OCI-LY7 (cell line): ENCODE results near the gene ARHGEF11. TPM values are rescaled to one million over a fixed set of nuclear protein-coding genes. Genes with fewer than 3 reads are reported as not detected.
A peak's percentile ranks its signal among the peaks of the same experiment; 100 is the strongest.

ENCODE experiments used
- BruUV-seq: library from RNA; stranded (reverse); fragments of 400-500 nt; replicated peaks from 2 replicates; lab custom pipeline; 2021; lab: Mats Ljungman, UMichigan
- CTCF ChIA-PET: fragments of 300-600 bp; sonication (Branson Sonifier 250); formaldehyde crosslinking; loops from one replicate; lab custom pipeline; 2022; ENCODE audit warnings: antibody characterized with exemption; ENCODE audit not compliant: unreplicated experiment; lab: Charles Lee
- POLR2A ChIA-PET: fragments of 300-600 bp; sonication (Branson Sonifier 250); formaldehyde crosslinking; loops from one replicate; lab custom pipeline; 2022; ENCODE audit warnings: antibody characterized with exemption; lab: Charles Lee
- DNase-seq: peaks from one replicate; pipeline ENCODE4 v3.0.0-alpha.2; 2015; ENCODE audit warnings: low spot score
- H2AFZ ChIP-seq: fragments of 200-600 bp; sonication (generic), shearing (Covaris generic); 2 replicates; pipeline ENCODE4 v1.6.1; 2014; ENCODE audit warnings: mild to moderate bottlenecking, antibody characterized with exemption, low read length, moderate library complexity
- H3K27ac ChIP-seq: fragments of 200-600 bp; sonication (generic); 2 replicates; pipeline ENCODE4 v1.5.1; 2014; ENCODE audit warnings: mixed run types, low read depth, mild to moderate bottlenecking, moderate library complexity, low read length, inconsistent platforms; ENCODE audit not compliant: poor library complexity, severe bottlenecking
- H3K36me3 ChIP-seq: fragments of 200-600 bp; sonication (generic); 2 replicates; pipeline ENCODE4 v1.6.1; 2014; ENCODE audit warnings: mild to moderate bottlenecking, antibody characterized with exemption, low read length, moderate library complexity, mixed read lengths; ENCODE audit not compliant: insufficient read depth
- H3K4me1 ChIP-seq: fragments of 200-600 bp; sonication (generic); 2 replicates; pipeline ENCODE4 v1.5.1; 2014; ENCODE audit warnings: mild to moderate bottlenecking, low read length; ENCODE audit not compliant: insufficient read depth, poor library complexity, severe bottlenecking
- H3K4me2 ChIP-seq: fragments of 200-600 bp; sonication (generic); 2 replicates; pipeline ENCODE4 v1.6.1; 2014; ENCODE audit warnings: mild to moderate bottlenecking, low read length
- H3K4me3 ChIP-seq: fragments of 200-600 bp; sonication (generic); 2 replicates; pipeline ENCODE4 v1.5.1; 2014; ENCODE audit warnings: mild to moderate bottlenecking, low read depth, low read length; ENCODE audit not compliant: poor library complexity, severe bottlenecking
- H3K79me2 ChIP-seq: fragments of 200-600 bp; sonication (generic); 2 replicates; pipeline ENCODE4 v1.6.1; 2016; ENCODE audit warnings: low read depth, mild to moderate bottlenecking, low read length, moderate library complexity, mixed read lengths; ENCODE audit not compliant: insufficient read depth
- H3K9me2 ChIP-seq: fragments of 200-600 bp; sonication (generic); 2 replicates; pipeline ENCODE4 v1.6.1; 2016; ENCODE audit warnings: mild to moderate bottlenecking, low read length, mixed read lengths; ENCODE audit not compliant: insufficient read depth
- H3K9me3 ChIP-seq: fragments of 200-600 bp; sonication (generic); 2 replicates; pipeline ENCODE4 v1.6.1; 2014; ENCODE audit warnings: mild to moderate bottlenecking, mixed run types, low read length, mixed read lengths
- H4K20me1 ChIP-seq: fragments of 200-600 bp; sonication (generic); 2 replicates; pipeline ENCODE4 v1.6.1; 2014; ENCODE audit warnings: mild to moderate bottlenecking, antibody characterized with exemption, low read length, moderate library complexity, mixed read lengths; ENCODE audit not compliant: insufficient read depth
- CTCF ChIP-seq: fragments of 200-600 bp; sonication (generic); conservative IDR thresholded peaks from 2 replicates; pipeline ENCODE4 v1.5.1; 2014; ENCODE audit warnings: mild to moderate bottlenecking, antibody characterized with exemption, low read length, moderate library complexity, mixed read lengths
- EZH2phosphoT487 ChIP-seq: fragments of 200-600 bp; sonication (generic); IDR thresholded peaks from 2 replicates; pipeline ENCODE4 v1.6.1; 2018; ENCODE audit warnings: low read depth, borderline replicate concordance, mild to moderate bottlenecking, mixed run types, antibody characterized with exemption, low read length, moderate library complexity, mixed read lengths
- intact Hi-C: fragments of 100-400 bp; cut with micrococcal nuclease; formaldehyde crosslinking; loops from one replicate; pipeline ENCODE4 v1.10.0; 2022; ENCODE audit not compliant: unreplicated experiment
- total RNA-seq, 2 experiments: library from RNA; depleted of rRNA in 1 of 2; stranded (reverse); fragments of >200 nt in 1 of 2; shearing (Covaris generic) in 1 of 2; gene quantifications; 2 replicates each; pipeline ENCODE4 v1.2.3, GENCODE V29; 2014 to 2022

Gene ARHGEF11
- total RNA-seq, 2 experiments from 2014 or later = 1.5 to 3.4 TPM

- H3K4me1 ChIP-seq = no peaks in the 10 kb centered on the region
- H3K4me3 ChIP-seq = no peak overlapping the region
- H3K9me3 ChIP-seq = no peaks in the 10 kb centered on the region
- no peaks in the 10 kb centered on the region for H3K79me2 ChIP-seq
- BruUV-seq = no TSS peak
- no peaks in the 10 kb centered on the region for H3K9me2 ChIP-seq
- no peak overlapping the region for H3K4me2 ChIP-seq
- POLR2A ChIA-PET = interaction anchor here (0.6 to 0.7 kb wide), 2 partner anchors 9 to 52 kb away, joined by 3 to 4 read pairs; no protein-coding TSS in a partner anchor
- H3K27ac ChIP-seq = no peak overlapping the region
- H4K20me1 ChIP-seq = 0 out of 2 replicates have a peak, but pooled peaks cover 5% of the 10 kb centered on the region
- no peaks in the 10 kb centered on the region for H3K36me3 ChIP-seq
- no peak for DNase-seq
- TF ChIP-seq EZH2phosphoT487 (no peak), CTCF (no peak)
- CTCF ChIA-PET = no interaction called here
- H2AFZ ChIP-seq = no peak overlapping the region
- intact Hi-C loops = loop anchor here (1.0 kb wide), 1 partner anchor 66 kb away; no protein-coding TSS in a partner anchor
Observed at GRCh38 chr1:157090771-157091170, 45.2 kb upstream of the ARHGEF11 start.

DNA sequence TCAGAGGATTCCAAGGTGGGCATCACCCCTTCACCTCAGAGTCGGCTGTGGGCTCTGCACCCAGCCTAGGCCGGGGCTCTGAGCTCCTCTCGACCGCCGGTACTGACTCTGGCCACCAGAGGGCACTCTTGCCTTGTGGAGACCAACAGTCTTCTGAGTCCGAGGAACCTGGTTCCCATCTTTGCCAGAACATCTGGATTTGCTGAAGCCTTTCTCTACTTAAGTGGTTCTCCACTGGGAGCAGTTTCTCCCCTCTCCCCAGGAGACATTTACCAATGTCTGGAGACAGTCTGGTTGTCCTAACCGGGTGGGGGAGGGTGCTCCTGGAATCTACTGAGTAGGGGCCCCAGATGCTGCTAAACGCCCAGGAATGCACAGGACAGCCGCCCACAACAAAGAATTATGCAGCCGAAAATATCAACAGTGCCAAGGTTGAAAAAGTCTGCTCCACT is 44.7 kb upstream of the ARHGEF11 start:
- H3K9me3 ChIP-seq = no peaks in the 10 kb centered on the region
- H3K4me3 ChIP-seq = no peak overlapping the region
- no peaks in the 10 kb centered on the region for H3K9me2 ChIP-seq
- ChIA-PET CTCF (interaction anchor here (0.6 to 0.7 kb wide), 3 partner anchors 32 to 66 kb away, joined by 3 to 5 read pairs (median 5); no protein-coding TSS in a partner anchor), POLR2A (interaction anchor here (0.7 kb wide), 1 partner anchor 9 kb away, joined by 3 read pairs; no protein-coding TSS in a partner anchor)
- no peak overlapping the region for H2AFZ ChIP-seq
- BruUV-seq = no TSS peak
- intact Hi-C loops = loop anchor here (1.0 kb wide), 1 partner anchor 66 kb away; no protein-coding TSS in a partner anchor
- TF ChIP-seq CTCF (peak; percentile 98), EZH2phosphoT487 (no peak)
- H3K4me2 ChIP-seq = no peak overlapping the region
- H3K4me1 ChIP-seq = no peaks in the 10 kb centered on the region
- H3K79me2 ChIP-seq = no peaks in the 10 kb centered on the region
- 0 out of 2 replicates have a peak, but pooled peaks cover 5% of the 10 kb centered on the region for H4K20me1 ChIP-seq
- no peak overlapping the region for H3K27ac ChIP-seq
- DNase-seq = peak; percentile 78
- H3K36me3 ChIP-seq = no peaks in the 10 kb centered on the region

- no peak for DNase-seq
- no peaks in the 10 kb centered on the region for H3K9me3 ChIP-seq
- no TSS peak for BruUV-seq
- H3K4me2 ChIP-seq = no peak overlapping the region
- TF ChIP-seq CTCF (no peak), EZH2phosphoT487 (no peak)
- 0 out of 2 replicates have a peak, but pooled peaks cover 5% of the 10 kb centered on the region for H4K20me1 ChIP-seq
- H3K4me1 ChIP-seq = no peaks in the 10 kb centered on the region
- no peaks in the 10 kb centered on the region for H3K79me2 ChIP-seq
- intact Hi-C loops = loop anchor here (1.0 kb wide), 1 partner anchor 67 kb away; no protein-coding TSS in a partner anchor
- ChIA-PET POLR2A (interaction anchor here (0.7 kb wide), 1 partner anchor 8 kb away, joined by 3 read pairs; no protein-coding TSS in a partner anchor), CTCF (interaction anchor here (0.6 to 0.7 kb wide), 3 partner anchors 32 to 67 kb away, joined by 3 to 5 read pairs (median 5); no protein-coding TSS in a partner anchor)
- H3K4me3 ChIP-seq = no peak overlapping the region
- H3K9me2 ChIP-seq = no peaks in the 10 kb centered on the region
- no peak overlapping the region for H3K27ac ChIP-seq
- H3K36me3 ChIP-seq = no peaks in the 10 kb centered on the region
- no peak overlapping the region for H2AFZ ChIP-seq
Observed at GRCh38 chr1:157089789-157090188, 44.2 kb upstream of the ARHGEF11 start.
